H1 (cell line): ENCODE results near the gene MPRIP. TPM values are rescaled to one million over a fixed set of nuclear protein-coding genes. Genes with fewer than 3 reads are reported as not detected.

Experiments used
- CTCF ChIA-PET: fragments of 300-600 bp; sonication (Branson Sonifier 250); formaldehyde crosslinking; loops from one replicate; lab custom pipeline; 2021; ENCODE audit not compliant: partially characterized antibody; lab: Charles Lee
- POLR2A ChIA-PET: fragments of 300-600 bp; sonication (Branson Sonifier 250); formaldehyde crosslinking; loops from one replicate; lab custom pipeline; 2021; ENCODE audit warnings: inconsistent platforms; ENCODE audit not compliant: partially characterized antibody; lab: Charles Lee
- DNase-seq, 2 experiments: peaks; one replicate each; pipeline versions ENCODE4 v3.0.0 to v3.0.0-alpha.2; 2010 to 2022; ENCODE audit warnings: low spot score in 2 of 2, low read depth in 1 of 2, mixed read lengths in 1 of 2
- FAIRE-seq: peaks from 2 replicates; lab custom pipeline; 2011; peaks lifted over from hg19 to GRCh38; lab: Jason Lieb, UNC
- H2AFZ ChIP-seq: 2 replicates; pipeline ENCODE4 v1.8.1; 2012; ENCODE audit warnings: low read length, inconsistent platforms
- H2AK5ac ChIP-seq: 2 replicates; pipeline ENCODE4 v1.6.1; 2013; ENCODE audit warnings: low read depth, low read length
- H2BK120ac ChIP-seq: replicated peaks from 2 replicates; pipeline ENCODE3; 2013; ENCODE audit warnings: low read depth, low read length, inconsistent platforms
- H2BK12ac ChIP-seq: 2 replicates; pipeline ENCODE4 v1.6.1; 2013; ENCODE audit warnings: low read depth, low read length
- H2BK15ac ChIP-seq: 2 replicates; pipeline ENCODE4 v1.6.1; 2013; ENCODE audit warnings: low read length
- H2BK20ac ChIP-seq: 2 replicates; pipeline ENCODE4 v1.6.1; 2013; ENCODE audit warnings: low read length
- H2BK5ac ChIP-seq: 2 replicates; pipeline ENCODE4 v1.6.1; 2013; ENCODE audit warnings: low read depth, low read length
- H3K14ac ChIP-seq: 2 replicates; pipeline ENCODE4 v1.6.1; 2013; ENCODE audit warnings: inconsistent platforms; ENCODE audit not compliant: insufficient read length
- H3K18ac ChIP-seq: 2 replicates; pipeline ENCODE4 v1.6.1; 2013; ENCODE audit warnings: low read length; ENCODE audit errors: extremely low read depth
- H3K23ac ChIP-seq: 2 replicates; pipeline ENCODE4 v1.6.1; 2013; ENCODE audit warnings: inconsistent platforms; ENCODE audit not compliant: insufficient read length
- H3K23me2 ChIP-seq: 2 replicates; pipeline ENCODE4 v1.6.1; 2013; ENCODE audit warnings: low read depth, low read length
- H3K27ac ChIP-seq: 2 replicates; pipeline ENCODE4 v1.6.1; 2011; ENCODE audit warnings: low read depth, low read length, inconsistent platforms
- H3K27me3 ChIP-seq, 4 experiments: replicated peaks in 1 of 4; 1 replicate in 1 of 4; 2 replicates in 3 of 4; pipeline versions ENCODE4 v1.6.1 to v1.8.1; 2011 to 2013; ENCODE audit warnings: low read length in 3 of 4, mild to moderate bottlenecking in 3 of 4, inconsistent platforms in 2 of 4, mixed read lengths in 2 of 4, moderate library complexity in 1 of 4; ENCODE audit not compliant: control insufficient read depth in 3 of 4, insufficient read depth in 3 of 4; ENCODE audit errors: extremely low read depth in 1 of 4
- H3K36me3 ChIP-seq, 4 experiments: 2 replicates each; pipeline versions ENCODE4 v1.6.1 to v1.8.1; 2011 to 2013; ENCODE audit warnings: mild to moderate bottlenecking in 4 of 4, low read length in 3 of 4, moderate library complexity in 2 of 4, control low read depth in 1 of 4, inconsistent platforms in 1 of 4; ENCODE audit not compliant: insufficient read depth in 4 of 4, control insufficient read depth in 2 of 4
- H3K4ac ChIP-seq: replicated peaks from 2 replicates; pipeline ENCODE3; 2013; ENCODE audit warnings: low read length, low read depth, mixed read lengths, inconsistent platforms; ENCODE audit not compliant: insufficient read length
- H3K4me1 ChIP-seq, 4 experiments: replicated peaks in 1 of 4; 1 replicate in 1 of 4; 2 replicates in 3 of 4; pipeline versions ENCODE4 v1.6.1 to v1.8.1; 2011 to 2013; ENCODE audit warnings: low read length in 3 of 4, inconsistent platforms in 2 of 4, mixed read lengths in 1 of 4; ENCODE audit not compliant: insufficient read depth in 4 of 4, control insufficient read depth in 3 of 4
- H3K4me2 ChIP-seq, 2 experiments: 2 replicates each; pipeline versions ENCODE4 v1.6.1 to v1.8.1; 2011 to 2013; ENCODE audit warnings: low read depth in 2 of 2, low read length in 2 of 2, control low read depth in 1 of 2, inconsistent platforms in 1 of 2, mild to moderate bottlenecking in 1 of 2; ENCODE audit not compliant: insufficient read depth in 1 of 2
- H3K4me3 ChIP-seq, 4 experiments: fragments of 200-600, 300-600 bp in 1 of 4; sonication (generic), shearing (Covaris generic), sonication (Bioruptor Twin) in 1 of 4; 2 replicates each; pipeline versions ENCODE4 v1.5.1 to v1.8.1; 2011 to 2016; ENCODE audit warnings: low read length in 4 of 4, low read depth in 3 of 4, control low read depth in 2 of 4, inconsistent platforms in 2 of 4, mild to moderate bottlenecking in 2 of 4, mixed read lengths in 1 of 4, moderate library complexity in 1 of 4; ENCODE audit not compliant: insufficient read depth in 2 of 4; ENCODE audit errors: extremely low read depth in 1 of 4
- H3K56ac ChIP-seq: replicated peaks from 2 replicates; pipeline ENCODE3; 2013; ENCODE audit warnings: low read depth, mild to moderate bottlenecking, mixed read lengths, low read length, inconsistent platforms; ENCODE audit not compliant: insufficient read length
- H3K79me1 ChIP-seq: 2 replicates; pipeline ENCODE4 v1.6.1; 2013; ENCODE audit warnings: low read depth, low read length, control low read depth
- H3K79me2 ChIP-seq, 2 experiments: 2 replicates each; pipeline versions ENCODE4 v1.6.1 to v1.8.1; 2012 to 2013; ENCODE audit warnings: low read length in 2 of 2, mild to moderate bottlenecking in 2 of 2, inconsistent platforms in 1 of 2; ENCODE audit not compliant: insufficient read depth in 2 of 2, control insufficient read depth in 1 of 2
- H3K9ac ChIP-seq, 4 experiments: replicated peaks in 1 of 4; 1 replicate in 1 of 4; 2 replicates in 3 of 4; pipeline versions ENCODE4 v1.6.1 to v1.8.1; 2011 to 2013; ENCODE audit warnings: low read depth in 3 of 4, low read length in 3 of 4, control low read depth in 2 of 4, mild to moderate bottlenecking in 2 of 4, moderate library complexity in 2 of 4, inconsistent platforms in 1 of 4; ENCODE audit errors: extremely low read depth in 1 of 4
- H3K9me3 ChIP-seq, 2 experiments: 2 replicates each; pipeline versions ENCODE4 v1.6.1 to v1.8.1; 2012 to 2013; ENCODE audit warnings: mild to moderate bottlenecking in 2 of 2, moderate library complexity in 2 of 2, control low read depth in 1 of 2, inconsistent platforms in 1 of 2, low read depth in 1 of 2, low read length in 1 of 2, mixed read lengths in 1 of 2; ENCODE audit not compliant: insufficient read depth in 2 of 2
- H4K20me1 ChIP-seq, 2 experiments: replicated peaks in 1 of 2; 2 replicates each; pipeline versions ENCODE3 to v1.8.1; 2011 to 2013; ENCODE audit warnings: inconsistent platforms in 2 of 2, low read length in 2 of 2, mild to moderate bottlenecking in 1 of 2; ENCODE audit not compliant: insufficient read depth in 2 of 2, control insufficient read depth in 1 of 2
- H4K5ac ChIP-seq: 2 replicates; pipeline ENCODE4 v1.6.1; 2013; ENCODE audit warnings: low read length, low read depth, mixed read lengths, inconsistent platforms; ENCODE audit not compliant: insufficient read length
- H4K8ac ChIP-seq: 2 replicates; pipeline ENCODE4 v1.8.0; 2013; ENCODE audit warnings: mild to moderate bottlenecking, moderate library complexity, low read length, inconsistent platforms; ENCODE audit not compliant: insufficient read depth; ENCODE audit errors: extremely low read depth
- H4K91ac ChIP-seq: replicated peaks from 2 replicates; pipeline ENCODE3; 2013; ENCODE audit warnings: low read length, mixed read lengths, inconsistent platforms; ENCODE audit not compliant: insufficient read length
- ASH2L ChIP-seq: fragments of 200-600, 300-600 bp; sonication (generic); IDR thresholded peaks from one replicate; pipeline ENCODE4 v1.7.1; 2017; ENCODE audit warnings: low read length
- ATF3 ChIP-seq: IDR thresholded peaks from 2 replicates; pipeline ENCODE4 v1.6.1; 2011; ENCODE audit warnings: low read depth, mild to moderate bottlenecking, low read length; ENCODE audit not compliant: insufficient read depth
- CEBPB ChIP-seq: IDR thresholded peaks from 2 replicates; pipeline ENCODE4 v1.6.1; 2012; ENCODE audit warnings: low read depth, low read length
- POU5F1 ChIP-seq: IDR thresholded peaks from 2 replicates; pipeline ENCODE4 v1.6.1; 2011; ENCODE audit warnings: low read depth, mild to moderate bottlenecking, low read length, moderate library complexity
- SP2 ChIP-seq: IDR thresholded peaks from 2 replicates; pipeline ENCODE4 v1.6.1; 2012; ENCODE audit warnings: mild to moderate bottlenecking, low read length, inconsistent platforms
- WGBS, 2 experiments: shearing (Covaris generic) in 1 of 2; methylation state at CpG; one replicate each; pipeline versions ENCODE4 v1.1.6 to v1.1.7; 2013 to 2015; ENCODE audit warnings: low lambda C conversion rate in 2 of 2, mixed read lengths in 2 of 2, inconsistent platforms in 1 of 2, low coverage in 1 of 2, missing lambda C conversion rate in 1 of 2; ENCODE audit not compliant: insufficient replicate concordance in 2 of 2, insufficient coverage in 1 of 2, insufficient read length in 1 of 2; ENCODE audit errors: extremely low coverage in 1 of 2, missing lambda C conversion rate in 1 of 2; 5-methylcytosine and 5-hydroxymethylcytosine counted together
- polyA plus RNA-seq, 7 experiments: library from polyadenylated mRNA; depleted of rRNA in 3 of 7; stranded (reverse) in 5 of 7; unstranded in 2 of 7; fragments of >200 nt in 5 of 7; fragments of 200-250 nt in 2 of 7; gene quantifications; 1 replicate in 5 of 7; 2 replicates in 1 of 7; 4 replicates in 1 of 7; pipeline versions ENCODE4 v1.2.1 to v1.2.3, GENCODE V29; 2011 to 2013; ENCODE audit warnings: missing spikeins in 2 of 7, mixed read lengths in 2 of 7
- total RNA-seq: library from RNA; stranded (reverse); fragmentation: NEBNext Ultra II Directional; extraction: Animal tissue kit (Norgen Biotek cat#: 25700); gene quantifications from 2 replicates; pipeline ENCODE4 v1.2.1, GENCODE V29; 2021

The MPRIP gene
- total and polyA plus RNA-seq, 2 of the 8 experiments (the other 6 are each of a cell fraction or from before 2014, with no cell fraction given): 48.6 to 146 TPM

GRCh38 chr17:17051791-17052461 lies 9.7 kb downstream of the MPRIP start:
- Histone ChIP-seq H3K23me2 (no peaks in the 10 kb centered on the region), H3K9ac (no peak overlapping the region), H2AFZ (no peak overlapping the region), H2BK20ac (no peak overlapping the region), H3K4me3 (no peak overlapping the region), H3K36me3 (no peaks in the 10 kb centered on the region), H3K18ac (no peak overlapping the region), H3K4me1 (peaks cover 0 to 12% (median 0%) of the 10 kb centered on the region in 4 experiments; a peak in 4 of 7 replicates), H3K23ac (no peak overlapping the region), H4K91ac (no peak overlapping the region), H4K5ac (no peak overlapping the region), H3K27ac (no peak overlapping the region; the same call in 1 of the 2 replicates), H3K9me3 (no peaks in the 10 kb centered on the region), H3K56ac (no peak overlapping the region), H3K4ac (no peak overlapping the region), H3K14ac (no peak overlapping the region), H2BK12ac (no peak overlapping the region), H3K4me2 (no peak overlapping the region), H2AK5ac (no peak overlapping the region), H4K8ac (no peak overlapping the region), H2BK5ac (no peak overlapping the region), H4K20me1 (peaks cover 5 to 22% of the 10 kb centered on the region in 2 experiments), H3K79me1 (peaks cover 34% of the 10 kb centered on the region), H2BK15ac (no peak overlapping the region), H3K27me3 (no peaks in the 10 kb centered on the region), H2BK120ac (no peak overlapping the region), H3K79me2 (peaks cover 10 to 87% of the 10 kb centered on the region in 2 experiments)
- WGBS, 2 experiments: 91% methylated on average over 10 of the region's 10 CpGs; no CpG with 5 or more reads in 1 of the 2 experiments
- FAIRE-seq (no peak), DNase-seq (no peak)
- ChIA-PET POLR2A (no interaction called here), CTCF (interaction anchor here (0.7 to 2.2 kb wide), 4 partner anchors 25 to 90 kb away, joined by 3 to 7 read pairs (median 4); no protein-coding TSS in a partner anchor)
- TF ChIP-seq CEBPB (no peak), ASH2L (no peak), POU5F1 (no peak), SP2 (no peak), ATF3 (no peak)
